H9 (cell line): Measurements from ENCODE around the gene DES. TPM values are rescaled to one million over a fixed set of nuclear protein-coding genes. Genes with fewer than 3 reads are reported as not detected.

ENCODE experiments used
- DNase-seq: peaks from one replicate; pipeline ENCODE4 v3.0.0-alpha.2; 2017
- H2AFZ ChIP-seq: one replicate; pipeline ENCODE4 v1.6.1; 2013; ENCODE audit warnings: mild to moderate bottlenecking, low read length, control low read depth, moderate library complexity
- H2AK5ac ChIP-seq: 2 replicates; pipeline ENCODE4 v1.6.1; 2013; ENCODE audit warnings: low read length, control low read depth, mixed read lengths; ENCODE audit not compliant: insufficient read length
- H2BK120ac ChIP-seq: one replicate; pipeline ENCODE4 v1.6.1; 2013; ENCODE audit warnings: low read depth, mild to moderate bottlenecking, low read length, control low read depth, inconsistent platforms; ENCODE audit not compliant: poor library complexity, severe bottlenecking
- H2BK12ac ChIP-seq: 2 replicates; pipeline ENCODE4 v1.6.1; 2013; ENCODE audit warnings: low read length, control low read depth, mixed read lengths, low read depth; ENCODE audit not compliant: insufficient read length
- H2BK15ac ChIP-seq: 2 replicates; pipeline ENCODE4 v1.6.1; 2013; ENCODE audit warnings: low read depth, low read length, control low read depth
- H2BK20ac ChIP-seq: one replicate; pipeline ENCODE4 v1.6.1; 2013; ENCODE audit warnings: low read depth, mild to moderate bottlenecking, low read length, control low read depth, inconsistent platforms; ENCODE audit not compliant: poor library complexity, severe bottlenecking
- H2BK5ac ChIP-seq: 2 replicates; pipeline ENCODE4 v1.6.1; 2013; ENCODE audit warnings: low read length, control low read depth, mixed read lengths; ENCODE audit not compliant: insufficient read length
- H3K14ac ChIP-seq: 2 replicates; pipeline ENCODE4 v1.6.1; 2013; ENCODE audit warnings: low read length, control low read depth; ENCODE audit not compliant: insufficient read depth
- H3K18ac ChIP-seq: 2 replicates; pipeline ENCODE4 v1.6.1; 2013; ENCODE audit warnings: low read depth, mild to moderate bottlenecking, mixed read lengths, low read length, control low read depth; ENCODE audit not compliant: insufficient read length
- H3K23ac ChIP-seq: 2 replicates; pipeline ENCODE4 v1.6.1; 2013; ENCODE audit warnings: low read length, control low read depth, mixed read lengths, low read depth; ENCODE audit not compliant: insufficient read length
- H3K23me2 ChIP-seq: 2 replicates; pipeline ENCODE4 v1.6.1; 2013; ENCODE audit warnings: low read depth, mild to moderate bottlenecking, mixed read lengths, low read length, control low read depth; ENCODE audit not compliant: insufficient read length, poor library complexity, severe bottlenecking
- H3K27ac ChIP-seq: 2 replicates; pipeline ENCODE4 v1.5.1; 2013; ENCODE audit warnings: low read length, control low read depth, mixed read lengths, low read depth; ENCODE audit not compliant: insufficient read length
- H3K27me3 ChIP-seq: 2 replicates; pipeline ENCODE4 v1.6.1; 2013; ENCODE audit warnings: low read length, control low read depth, inconsistent platforms; ENCODE audit not compliant: insufficient read depth
- H3K4ac ChIP-seq: 2 replicates; pipeline ENCODE4 v1.6.1; 2013; ENCODE audit warnings: low read depth, mild to moderate bottlenecking, control low read depth, inconsistent platforms, low read length, moderate library complexity
- H3K4me1 ChIP-seq: 2 replicates; pipeline ENCODE4 v1.6.1; 2013; ENCODE audit warnings: low read length, control low read depth, inconsistent platforms; ENCODE audit not compliant: insufficient read depth
- H3K4me2 ChIP-seq: 2 replicates; pipeline ENCODE4 v1.6.1; 2013; ENCODE audit warnings: low read length, control low read depth, mixed read lengths; ENCODE audit not compliant: insufficient read length, insufficient read depth
- H3K56ac ChIP-seq: 2 replicates; pipeline ENCODE4 v1.6.1; 2013; ENCODE audit warnings: low read depth, mild to moderate bottlenecking, mixed read lengths, low read length, control low read depth; ENCODE audit not compliant: insufficient read length
- H3K79me1 ChIP-seq: 2 replicates; pipeline ENCODE4 v1.6.1; 2013; ENCODE audit warnings: low read depth, mild to moderate bottlenecking, moderate library complexity, low read length, control low read depth, inconsistent platforms; ENCODE audit not compliant: insufficient read depth, poor library complexity, severe bottlenecking
- H3K79me2 ChIP-seq: 2 replicates; pipeline ENCODE4 v1.6.1; 2013; ENCODE audit warnings: low read length, control low read depth, inconsistent platforms; ENCODE audit not compliant: insufficient read depth
- H3K9ac ChIP-seq: 2 replicates; pipeline ENCODE4 v1.6.1; 2013; ENCODE audit warnings: low read length, control low read depth, mixed read lengths; ENCODE audit not compliant: insufficient read length; ENCODE audit errors: extremely low read depth
- H3K9me3 ChIP-seq: one replicate; pipeline ENCODE4 v1.6.1; 2013; ENCODE audit warnings: low read depth, low read length, inconsistent platforms; ENCODE audit not compliant: control insufficient read depth
- H3T11ph ChIP-seq: one replicate; pipeline ENCODE4 v1.6.1; 2013; ENCODE audit warnings: mild to moderate bottlenecking, low read length, control low read depth, inconsistent platforms
- H4K20me1 ChIP-seq: one replicate; pipeline ENCODE4 v1.6.1; 2013; ENCODE audit not compliant: control insufficient read depth, insufficient read length, insufficient read depth
- H4K5ac ChIP-seq: 2 replicates; pipeline ENCODE4 v1.6.1; 2013; ENCODE audit warnings: low read depth, mild to moderate bottlenecking, mixed read lengths, low read length, control low read depth; ENCODE audit not compliant: insufficient read length
- H4K8ac ChIP-seq: replicated peaks from 2 replicates; pipeline ENCODE4 v1.6.1; 2013; ENCODE audit warnings: low read length, control low read depth, mixed read lengths, low read depth; ENCODE audit not compliant: insufficient read length
- H4K91ac ChIP-seq: 2 replicates; pipeline ENCODE4 v1.6.1; 2013; ENCODE audit warnings: low read depth, mild to moderate bottlenecking, moderate library complexity, mixed read lengths, low read length, control low read depth; ENCODE audit not compliant: insufficient read length
- H3K27ac Mint-ChIP-seq, 3 experiments: 2 replicates in 2 of 3; 3 replicates in 1 of 3; pipeline ENCODE4 v1.8.0; 2020 to 2021; ENCODE audit warnings: mixed read lengths in 3 of 3, mild to moderate bottlenecking in 1 of 3, moderate library complexity in 1 of 3
- H3K27me3 Mint-ChIP-seq: 2 replicates; pipeline ENCODE4 v1.8.0; 2021; ENCODE audit warnings: low read depth, mild to moderate bottlenecking, moderate library complexity, mixed read lengths
- H3K36me3 Mint-ChIP-seq, 3 experiments: 2 replicates in 2 of 3; 3 replicates in 1 of 3; pipeline ENCODE4 v1.8.0; 2020 to 2021; ENCODE audit warnings: low read depth in 3 of 3, mixed read lengths in 3 of 3; ENCODE audit not compliant: insufficient read depth in 1 of 3
- H3K4me1 Mint-ChIP-seq, 2 experiments: 2 replicates each; pipeline ENCODE4 v1.8.0; 2020; ENCODE audit warnings: mixed read lengths in 2 of 2
- H3K4me3 Mint-ChIP-seq, 2 experiments: 2 replicates in 1 of 2; 3 replicates in 1 of 2; pipeline ENCODE4 v1.8.0; 2020 to 2021; ENCODE audit warnings: mild to moderate bottlenecking in 2 of 2, mixed read lengths in 2 of 2, moderate library complexity in 1 of 2
- H3K9me3 Mint-ChIP-seq, 2 experiments: 2 replicates in 1 of 2; 3 replicates in 1 of 2; pipeline ENCODE4 v1.8.0; 2020; ENCODE audit warnings: mild to moderate bottlenecking in 2 of 2, mixed read lengths in 2 of 2, moderate library complexity in 1 of 2
- WGBS: extraction: QIAGEN DNeasy Blood & Tissue Kit; methylation state at CpG from one replicate; pipeline ENCODE4 v1.1.7; 2013; ENCODE audit warnings: missing lambda C conversion rate, low lambda C conversion rate, mixed read lengths; ENCODE audit not compliant: insufficient read length; ENCODE audit errors: extremely low coverage; 5-methylcytosine and 5-hydroxymethylcytosine counted together
- total RNA-seq: library from RNA; stranded (reverse); gene quantifications from 2 replicates; pipeline ENCODE4 v1.2.1, GENCODE V29; 2021
- TF ChIP-seq, protein P1 (sequence below): fragments of 200-600 bp; sonication (generic); conservative IDR thresholded peaks from 3 replicates; pipeline ENCODE4 v1.8.0; 2021; ENCODE audit warnings: antibody characterized with exemption, mild to moderate bottlenecking

Gene DES
- total RNA-seq, 1 experiment from 2014 or later: 4.6 TPM

DNA sequence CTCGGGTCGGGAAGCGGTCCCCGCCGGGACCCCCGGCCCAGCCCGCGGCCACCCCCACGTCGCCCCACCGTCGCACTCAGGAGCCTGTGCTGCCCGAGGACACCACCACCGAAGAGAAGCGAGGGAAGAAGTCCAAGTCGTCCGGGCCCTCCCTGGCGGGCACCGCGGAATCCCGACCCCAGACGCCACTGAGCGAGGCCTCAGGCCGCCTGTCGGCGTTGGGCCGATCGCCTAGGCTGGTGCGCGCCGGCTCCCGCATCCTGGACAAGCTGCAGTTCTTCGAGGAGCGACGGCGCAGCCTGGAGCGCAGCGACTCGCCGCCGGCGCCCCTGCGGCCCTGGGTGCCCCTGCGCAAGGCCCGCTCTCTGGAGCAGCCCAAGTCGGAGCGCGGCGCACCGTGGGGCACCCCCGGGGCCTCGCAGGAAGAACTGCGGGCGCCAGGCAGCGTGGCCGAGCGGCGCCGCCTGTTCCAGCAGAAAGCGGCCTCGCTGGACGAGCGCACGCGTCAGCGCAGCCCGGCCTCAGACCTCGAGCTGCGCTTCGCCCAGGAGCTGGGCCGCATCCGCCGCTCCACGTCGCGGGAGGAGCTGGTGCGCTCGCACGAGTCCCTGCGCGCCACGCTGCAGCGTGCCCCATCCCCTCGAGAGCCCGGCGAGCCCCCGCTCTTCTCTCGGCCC is 30.1 kb downstream of the DES start:
- peak; percentile 63 for DNase-seq
- no peak overlapping the region for H2BK5ac ChIP-seq
- WGBS: no CpG with 5 or more reads among the region's 88 CpGs

More for the DNA sequence above, 30.1 kb downstream of the DES start:
- H2AK5ac ChIP-seq: no peak overlapping the region
- H3K79me2 ChIP-seq: no peaks in the 10 kb centered on the region
- TF ChIP-seq, protein P1, sequence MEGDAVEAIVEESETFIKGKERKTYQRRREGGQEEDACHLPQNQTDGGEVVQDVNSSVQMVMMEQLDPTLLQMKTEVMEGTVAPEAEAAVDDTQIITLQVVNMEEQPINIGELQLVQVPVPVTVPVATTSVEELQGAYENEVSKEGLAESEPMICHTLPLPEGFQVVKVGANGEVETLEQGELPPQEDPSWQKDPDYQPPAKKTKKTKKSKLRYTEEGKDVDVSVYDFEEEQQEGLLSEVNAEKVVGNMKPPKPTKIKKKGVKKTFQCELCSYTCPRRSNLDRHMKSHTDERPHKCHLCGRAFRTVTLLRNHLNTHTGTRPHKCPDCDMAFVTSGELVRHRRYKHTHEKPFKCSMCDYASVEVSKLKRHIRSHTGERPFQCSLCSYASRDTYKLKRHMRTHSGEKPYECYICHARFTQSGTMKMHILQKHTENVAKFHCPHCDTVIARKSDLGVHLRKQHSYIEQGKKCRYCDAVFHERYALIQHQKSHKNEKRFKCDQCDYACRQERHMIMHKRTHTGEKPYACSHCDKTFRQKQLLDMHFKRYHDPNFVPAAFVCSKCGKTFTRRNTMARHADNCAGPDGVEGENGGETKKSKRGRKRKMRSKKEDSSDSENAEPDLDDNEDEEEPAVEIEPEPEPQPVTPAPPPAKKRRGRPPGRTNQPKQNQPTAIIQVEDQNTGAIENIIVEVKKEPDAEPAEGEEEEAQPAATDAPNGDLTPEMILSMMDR: no peak
- H2BK120ac ChIP-seq: no peak overlapping the region
- H3K36me3 Mint-ChIP-seq: peaks cover 5 to 12% (median 8%) of the 10 kb centered on the region in 3 experiments; a peak in 6 of 7 replicates
- no peak overlapping the region for H3T11ph ChIP-seq
- no peaks in the 10 kb centered on the region; the same call in 1 of the 2 replicates for H3K4me1 ChIP-seq
- no peak overlapping the region for H4K8ac ChIP-seq
- H3K56ac ChIP-seq: no peak overlapping the region
- H3K27ac Mint-ChIP-seq: no peak overlapping the region
- H3K23ac ChIP-seq: no peak overlapping the region
- no peaks in the 10 kb centered on the region for H3K9me3 Mint-ChIP-seq
- no peak overlapping the region for H3K4ac ChIP-seq
- H3K79me1 ChIP-seq: no peaks in the 10 kb centered on the region
- H4K5ac ChIP-seq: no peak overlapping the region
- H4K20me1 ChIP-seq: peaks cover 3% of the 10 kb centered on the region
- H3K9me3 ChIP-seq: no peaks in the 10 kb centered on the region
- H3K27me3 ChIP-seq: no peaks in the 10 kb centered on the region; the same call in 1 of the 2 replicates
- peaks cover 4% of the 10 kb centered on the region for H3K23me2 ChIP-seq
- no peak overlapping the region for H2BK20ac ChIP-seq
- H3K27me3 Mint-ChIP-seq: peaks cover 51% of the 10 kb centered on the region
- no peak overlapping the region for H3K4me3 Mint-ChIP-seq
- no peak overlapping the region for H2BK15ac ChIP-seq
- H3K14ac ChIP-seq: peak overlapping the region; percentile 54; the same call in 1 of the 2 replicates
- no peak overlapping the region for H3K4me2 ChIP-seq
- no peak overlapping the region for H3K27ac ChIP-seq
- H2BK12ac ChIP-seq: no peak overlapping the region
- H4K91ac ChIP-seq: no peak overlapping the region
- H3K9ac ChIP-seq: no peak overlapping the region
- peaks cover 19 to 37% of the 10 kb centered on the region in 2 experiments for H3K4me1 Mint-ChIP-seq
- no peak overlapping the region for H2AFZ ChIP-seq
- H3K18ac ChIP-seq: no peak overlapping the region
